Measurements from ENCODE around the gene CIB1.
A peak's percentile ranks its signal among the peaks of the same experiment; 100 is the strongest.
"Not testable (repeated sequence)": the region's sequence is repeated elsewhere in the genome, so short reads cannot be mapped to it uniquely, and the experiment has no call there.

Gene CIB1

DNA sequence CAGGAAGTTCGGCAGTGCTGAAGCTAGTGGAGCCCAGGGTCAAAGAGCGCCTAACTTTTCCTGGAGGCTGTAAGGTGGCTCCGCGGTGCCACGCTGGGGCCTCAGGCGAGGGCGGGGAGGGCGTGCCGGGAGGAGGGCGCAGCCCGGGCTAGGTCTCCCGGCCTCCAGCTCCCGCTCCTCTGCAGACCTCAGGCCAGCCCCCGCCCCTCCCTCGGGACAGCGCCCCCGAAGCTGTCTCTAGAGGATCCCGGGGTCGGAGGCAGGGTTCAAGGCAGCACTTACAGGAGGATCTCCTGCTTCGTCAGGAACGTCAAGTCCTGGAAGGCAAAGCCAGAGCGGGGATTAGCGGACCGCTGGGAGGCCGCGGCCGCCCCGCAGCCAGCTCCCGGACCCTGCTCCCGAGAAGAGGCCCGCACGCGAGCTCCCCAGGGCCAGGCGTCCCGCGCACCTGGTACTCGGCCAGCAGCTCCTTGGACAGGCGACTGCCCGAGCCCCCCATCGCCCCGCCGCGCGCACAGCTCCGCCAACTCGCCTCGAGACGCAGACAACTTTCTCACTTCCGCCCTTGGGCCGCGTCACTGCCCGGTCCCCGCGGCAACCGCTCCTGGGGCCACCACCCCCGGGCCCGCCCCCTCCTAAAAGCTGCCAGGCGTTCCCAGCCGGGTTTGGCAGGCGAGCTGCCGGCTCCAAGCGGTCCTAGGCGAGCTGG lies at the start of gene CIB1:
Gene CIB1 (minus strand): TSS at position 555 of the 709 bp plus-strand sequence. CDS start 56 bp downstream, at position 499.
- DNase-seq = peak; percentile 95

GRCh38 chr15:90281637-90282036 lies 47.9 kb upstream of the CIB1 start:
- not testable (repeated sequence) for DNase-seq

DNA sequence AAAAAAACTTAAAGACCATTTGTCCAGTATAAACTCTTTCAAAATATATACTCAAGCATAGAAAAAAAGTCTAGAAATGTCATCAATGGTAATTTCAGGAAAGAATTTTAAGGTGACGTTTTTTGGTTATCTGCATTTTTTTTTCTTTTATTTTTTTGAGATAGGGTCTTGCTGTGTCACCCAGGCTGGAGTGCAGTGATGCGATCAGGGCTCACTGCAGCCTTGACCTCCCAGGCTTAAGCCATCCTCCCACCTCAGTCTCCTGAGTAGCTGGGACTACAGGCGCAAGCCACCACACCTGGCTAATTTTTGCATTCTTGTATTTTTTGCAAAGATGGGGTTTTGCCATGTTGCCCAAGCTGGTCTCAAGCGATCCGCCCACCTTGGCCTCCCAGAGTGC lies 47.0 kb upstream of the CIB1 start:
- DNase-seq = not testable (repeated sequence)

- not testable (repeated sequence) for DNase-seq
Observed at GRCh38 chr15:90278467-90278866, 44.7 kb upstream of the CIB1 start.

- no peak for DNase-seq
Observed at GRCh38 chr15:90271459-90272166, 37.9 kb upstream of the CIB1 start.

DNA sequence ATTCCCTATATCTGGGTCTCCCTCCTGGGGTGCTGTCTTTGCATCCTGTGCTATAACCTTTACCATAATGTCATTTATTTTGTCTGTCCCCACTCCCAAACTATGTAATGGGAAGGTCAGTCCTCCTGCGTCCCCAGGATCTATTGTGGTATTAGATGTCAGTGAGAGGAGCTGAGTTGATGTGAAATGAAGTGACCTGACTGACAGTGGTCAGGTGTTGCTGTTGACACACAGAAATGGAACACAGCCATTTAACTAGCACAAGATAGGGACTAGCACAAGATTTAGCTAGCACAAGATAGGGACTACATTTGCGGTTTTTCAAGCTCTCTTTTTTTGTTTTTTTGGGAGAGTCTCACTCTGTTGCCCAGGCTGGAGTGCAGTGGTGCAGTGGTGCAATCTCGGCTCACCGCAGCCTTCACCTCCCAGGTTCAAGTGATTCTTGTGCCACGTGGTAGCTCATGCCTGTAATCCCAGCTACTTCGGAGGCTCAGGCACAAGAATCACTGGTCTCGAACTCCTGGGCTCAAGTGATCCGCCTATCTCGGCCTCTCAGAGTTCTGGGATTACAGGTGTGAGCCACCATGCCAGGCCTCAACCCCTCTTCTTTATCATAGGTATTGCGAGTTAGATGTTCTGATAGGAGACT lies 36.9 kb upstream of the CIB1 start:
- no peak for DNase-seq

- no peak for DNase-seq
Observed at GRCh38 chr15:90268415-90268814, 34.7 kb upstream of the CIB1 start.

- DNase-seq = peak; percentile 11
Observed at GRCh38 chr15:90266485-90266884, 32.7 kb upstream of the CIB1 start.

DNA sequence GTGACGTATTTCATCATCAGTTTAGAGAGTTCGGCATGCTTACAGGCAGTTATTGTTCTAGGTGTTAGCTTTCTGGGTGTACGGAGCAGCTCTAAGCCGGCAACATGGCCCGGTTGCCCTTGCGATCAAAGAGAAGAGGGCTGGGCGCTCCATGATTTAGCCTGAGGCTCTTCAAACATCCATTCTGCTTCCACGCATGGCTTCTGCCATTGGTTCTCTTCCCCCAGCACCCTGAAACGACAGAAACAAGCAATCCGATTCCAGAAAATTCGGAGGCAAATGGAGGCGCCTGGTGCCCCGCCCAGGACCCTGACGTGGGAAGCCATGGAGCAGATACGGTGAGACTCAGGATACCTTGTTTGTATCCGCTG lies 32.3 kb upstream of the CIB1 start:
- DNase-seq = peak; percentile 50

DNA sequence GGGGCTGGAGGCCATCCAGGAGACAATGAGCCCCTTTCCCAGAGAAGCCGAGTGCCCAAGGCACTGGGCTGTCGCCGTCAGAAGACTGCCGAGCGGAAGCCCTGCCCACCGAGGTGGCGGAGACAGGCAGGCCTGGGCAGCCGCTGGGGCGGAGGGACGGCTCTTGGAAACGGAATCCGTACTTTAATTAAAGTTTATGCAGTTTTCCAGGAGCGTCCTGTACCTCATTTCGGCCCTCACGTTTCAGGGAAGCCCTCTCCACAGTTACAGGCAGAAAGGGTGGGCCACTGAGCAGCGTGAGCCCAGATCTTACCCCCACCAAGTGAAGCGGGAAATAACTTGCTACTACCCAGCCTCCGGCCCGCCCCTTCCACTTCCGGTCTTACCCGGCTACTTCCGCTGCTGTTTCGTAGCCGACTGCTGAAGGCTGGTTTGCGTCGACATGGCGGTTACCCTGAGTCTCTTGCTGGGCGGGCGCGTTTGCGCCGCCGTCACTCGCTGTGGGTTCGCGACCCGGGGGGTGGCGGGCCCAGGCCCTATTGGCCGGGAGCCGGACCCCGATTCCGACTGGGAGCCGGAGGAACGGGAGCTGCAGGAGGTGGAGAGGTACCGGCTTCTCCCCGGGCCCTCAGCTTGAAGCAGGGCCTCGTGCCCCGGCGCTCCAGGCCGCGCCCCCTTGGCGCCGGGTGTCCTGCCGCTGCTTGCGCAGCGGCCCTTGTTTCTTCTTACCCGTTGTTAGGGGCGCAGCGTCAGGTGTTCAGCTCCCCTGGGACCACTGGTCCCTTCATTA lies 31.7 kb upstream of the CIB1 start, which contains the start of gene NGRN:
Gene NGRN (plus strand): TSS at position 402 of the 790 bp plus-strand sequence. CDS start 41 bp downstream, at position 443.
- DNase-seq = peak; percentile 91

DNA sequence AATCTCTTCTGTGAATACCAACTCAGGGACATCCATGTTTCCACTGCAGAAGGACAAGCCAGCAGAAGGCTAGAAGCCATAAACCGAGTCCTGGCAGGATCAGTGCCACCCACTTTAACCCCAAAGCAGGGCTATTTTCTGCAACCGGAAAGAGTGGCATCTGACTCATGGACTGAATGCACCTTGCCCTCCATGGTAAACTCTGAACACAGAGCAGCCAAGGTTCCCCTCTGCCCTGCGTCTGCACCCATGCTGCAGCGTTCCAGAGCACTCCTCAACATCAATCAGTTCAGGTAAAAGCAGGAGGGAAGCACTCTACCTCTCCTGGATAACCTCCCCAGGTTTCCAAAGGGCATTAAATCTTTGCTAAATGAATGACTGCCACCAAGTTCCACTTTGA lies 30.9 kb upstream of the CIB1 start:
- no peak for DNase-seq

DNA sequence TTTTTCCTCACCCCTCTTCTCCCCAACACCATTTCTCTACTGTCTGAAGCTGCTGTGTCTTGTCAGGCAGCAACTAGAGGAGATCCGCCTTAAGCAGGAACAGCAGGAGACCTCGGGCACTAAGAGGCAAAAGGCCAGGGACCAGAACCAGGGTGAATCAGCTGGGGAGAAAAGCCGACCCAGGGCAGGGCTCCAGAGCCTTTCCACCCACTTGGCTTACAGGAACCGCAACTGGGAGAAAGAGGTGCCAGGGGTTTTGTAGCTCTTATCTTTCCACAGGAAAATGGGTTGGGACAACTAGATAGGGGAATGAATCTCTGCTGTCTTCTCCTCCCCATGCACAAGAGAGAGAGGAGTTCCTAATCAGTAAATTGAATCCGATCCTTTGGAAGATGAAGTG lies 28.7 kb upstream of the CIB1 start:
- DNase-seq = no peak

DNA sequence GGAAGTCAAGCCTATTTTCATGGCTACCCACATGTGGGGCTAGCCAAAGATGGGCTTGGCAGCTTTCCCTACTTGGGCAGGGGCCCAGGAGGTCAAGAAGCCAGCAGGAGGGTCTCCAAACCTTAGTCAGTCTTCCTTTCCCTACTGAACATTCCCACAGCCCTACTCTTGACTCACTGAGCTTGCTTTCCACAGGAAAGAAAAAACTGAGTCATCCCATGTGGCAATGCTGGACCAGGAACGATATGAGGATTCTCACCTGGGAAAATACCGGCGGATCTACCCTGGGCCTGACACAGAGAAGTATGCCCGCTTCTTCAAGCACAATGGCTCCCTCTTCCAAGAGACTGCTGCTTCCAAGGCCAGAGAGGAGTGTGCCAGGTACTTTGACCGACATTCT lies 28.1 kb upstream of the CIB1 start:
- no peak for DNase-seq

DNA sequence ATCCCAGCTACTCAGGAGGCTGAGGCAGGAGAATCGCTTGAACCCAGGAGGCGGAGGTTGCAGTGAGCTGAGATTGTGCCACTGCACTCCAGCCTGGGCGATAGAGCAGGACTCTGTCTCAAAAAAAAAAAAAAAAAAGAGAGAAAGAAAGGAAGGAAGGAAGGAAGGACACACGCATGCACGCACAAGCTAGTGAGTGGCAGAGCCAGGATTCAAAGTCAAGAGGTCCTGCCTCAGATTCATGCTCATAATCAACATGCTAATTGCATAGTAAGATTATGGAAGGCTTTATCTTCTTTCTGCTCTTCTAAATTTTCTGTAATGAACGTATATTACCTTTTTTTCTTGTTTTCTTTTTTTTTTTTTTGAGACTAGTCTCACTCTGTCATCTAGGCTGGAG lies 27.0 kb upstream of the CIB1 start:
- DNase-seq = not testable (repeated sequence)

GRCh38 chr15:90259524-90259923 lies 25.8 kb upstream of the CIB1 start:
- no peak for DNase-seq

DNA sequence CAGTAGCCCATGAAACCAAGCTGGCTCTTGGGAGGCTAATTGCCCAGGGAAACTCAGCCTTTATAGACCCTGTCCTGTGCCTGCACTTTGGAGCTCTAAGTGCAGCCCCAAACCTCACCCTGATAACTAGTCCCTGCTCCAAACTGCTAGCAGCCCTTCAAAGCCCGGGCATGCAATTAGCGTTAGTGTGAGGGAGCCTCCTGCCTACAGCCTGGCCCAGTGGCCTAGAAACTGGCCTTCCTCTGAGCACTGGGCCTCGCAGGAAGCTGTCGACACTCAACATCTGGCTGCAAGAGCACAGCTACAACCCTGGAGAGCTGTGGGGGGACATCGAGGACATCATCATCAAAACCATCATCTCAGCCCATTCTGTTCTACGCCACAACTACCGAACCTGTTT lies 24.0 kb upstream of the CIB1 start:
- DNase-seq = no peak

DNA sequence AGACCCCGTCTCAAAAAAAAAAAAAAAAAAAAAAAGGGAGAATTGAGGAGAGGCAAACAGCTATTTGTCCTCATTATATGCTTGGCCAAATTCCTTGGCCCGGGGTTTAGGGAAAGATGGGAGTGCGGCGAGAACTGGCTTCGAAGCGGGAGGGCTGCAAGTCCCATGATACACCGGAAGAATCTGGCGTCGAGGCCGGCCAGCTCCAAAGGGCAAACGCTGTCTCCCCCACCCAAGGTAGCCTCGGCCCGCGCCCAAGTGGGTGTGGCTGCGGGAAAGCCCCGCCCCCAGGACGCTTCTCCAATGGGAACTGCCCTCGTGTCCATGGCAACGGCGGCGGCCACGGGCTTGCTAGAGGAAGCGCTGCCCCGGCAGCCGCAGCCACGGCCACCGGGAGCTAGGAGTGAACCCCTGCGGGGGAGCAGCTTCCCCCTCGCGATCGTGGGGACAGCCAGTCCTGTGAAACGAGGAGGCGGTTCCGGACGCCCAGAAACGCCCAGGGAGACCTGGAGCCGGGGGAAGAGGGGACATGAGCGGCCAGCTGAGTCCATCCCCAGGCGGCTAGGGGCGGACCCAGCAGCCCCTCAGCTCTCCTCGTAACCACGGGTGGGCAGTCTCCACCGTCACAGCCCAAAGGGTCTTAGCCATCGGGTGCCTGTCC lies 15.6 kb upstream of the CIB1 start, which contains the start of gene TTLL13:
Gene TTLL13 (plus strand): TSS at position 354 of the 661 bp plus-strand sequence. CDS start 1,075 bp downstream, outside the sequence.
- DNase-seq = peak; percentile 82

DNA sequence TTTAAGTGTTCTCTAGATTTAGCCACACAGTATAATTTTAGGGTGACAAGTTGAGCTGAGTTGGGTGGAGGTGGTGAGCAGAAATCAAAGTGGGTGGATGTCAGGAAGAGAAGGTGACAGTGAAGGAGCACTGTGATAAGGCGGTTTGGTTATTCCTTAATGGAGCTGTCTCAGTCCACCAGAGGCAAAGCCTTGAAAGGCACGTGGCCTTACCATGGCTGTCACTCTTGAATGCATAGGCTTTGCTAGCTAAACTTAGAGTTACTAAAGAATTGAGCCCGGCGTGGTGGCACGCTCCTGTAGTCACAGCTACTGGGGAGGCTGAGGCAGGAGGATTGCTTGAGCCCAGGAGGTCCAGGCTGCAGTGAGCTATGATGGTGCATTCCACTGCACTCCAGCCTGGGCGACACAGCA lies 15.1 kb upstream of the CIB1 start:
- DNase-seq = no peak

DNA sequence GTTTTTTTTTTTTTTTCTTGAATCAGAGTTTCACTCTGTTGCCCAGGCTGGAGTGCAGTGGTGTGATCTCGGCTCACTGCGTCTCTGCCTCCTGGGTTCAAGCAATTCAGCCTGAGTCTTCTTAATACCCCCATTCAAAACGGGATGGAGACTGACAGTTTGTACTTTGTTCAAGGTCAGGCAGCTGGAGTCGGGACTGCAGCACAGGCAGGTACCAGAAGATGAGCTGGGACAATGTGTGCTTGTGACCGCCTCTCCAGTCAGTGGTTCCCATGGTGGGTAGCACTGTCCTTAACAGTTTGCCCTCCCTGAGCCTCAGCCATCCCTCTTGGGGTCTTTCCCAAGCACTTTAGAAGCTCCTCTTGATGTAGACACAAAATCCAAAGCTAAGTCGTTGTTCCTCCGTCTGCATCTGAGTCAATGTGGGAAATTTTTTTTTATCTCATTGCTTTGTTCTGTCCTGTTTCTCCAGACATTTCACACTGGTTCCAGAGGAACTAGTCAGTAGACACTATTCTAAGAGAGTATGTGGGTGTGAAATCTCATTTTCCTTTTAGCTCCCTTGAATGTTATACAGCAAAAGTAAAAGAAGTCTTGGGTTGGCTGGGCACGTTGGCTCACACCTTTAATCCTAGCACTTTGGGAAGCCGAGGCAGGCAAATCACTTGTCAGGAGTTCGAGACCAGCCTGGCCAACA lies 10.3 kb upstream of the CIB1 start:
- no peak for DNase-seq

GRCh38 chr15:90241343-90242192 lies 7.8 kb upstream of the CIB1 start:
- DNase-seq = no peak

- DNase-seq = no peak
Observed at GRCh38 chr15:90240856-90241255, 7.1 kb upstream of the CIB1 start.

Measured in stimulated activated CD4-positive, alpha-beta T cell treated with anti-CD3 and anti-CD28 coated beads, Interleukin-4, amount 100 ng/mL, for 1 hour (primary cell).